ENCODE results near the gene FBXL17.
A peak's percentile ranks its signal among the peaks of the same experiment; 100 is the strongest.

FBXL17 gene

GRCh38 chr5:108361771-108362170 lies 20.1 kb downstream of the FBXL17 start:
- H3K4me3 ChIP-seq (ENCODE audit: control insufficient read depth, low read depth, low read length): no peak overlapping the region
- DNase-seq (ENCODE audit: low read depth): no peak
- no peak for TF ChIP-seq CTCF (IDR thresholded peaks at IDR 0.05; ENCODE audit: control insufficient read depth, insufficient read depth, low read depth, low read length, missing control alignments)

- TF ChIP-seq CTCF (IDR thresholded peaks at IDR 0.05; ENCODE audit: control insufficient read depth, insufficient read depth, low read depth, low read length, missing control alignments): no peak
- H3K4me3 ChIP-seq (ENCODE audit: control insufficient read depth, low read depth, low read length): no peak overlapping the region
- DNase-seq (ENCODE audit: low read depth): no peak
Measured at GRCh38 chr5:108361239-108361638, 20.7 kb downstream of the FBXL17 start.

GRCh38 chr5:108360280-108360679 lies 21.6 kb downstream of the FBXL17 start:
- no peak for DNase-seq (ENCODE audit: low read depth)
- TF ChIP-seq CTCF (IDR thresholded peaks at IDR 0.05; ENCODE audit: control insufficient read depth, insufficient read depth, low read depth, low read length, missing control alignments): no peak
- no peak overlapping the region for H3K4me3 ChIP-seq (ENCODE audit: control insufficient read depth, low read depth, low read length)

GRCh38 chr5:108356286-108356685 lies 25.6 kb downstream of the FBXL17 start:
- no peak for TF ChIP-seq CTCF (IDR thresholded peaks at IDR 0.05; ENCODE audit: control insufficient read depth, insufficient read depth, low read depth, low read length, missing control alignments)
- no peak for DNase-seq (ENCODE audit: low read depth)
- no peak overlapping the region for H3K4me3 ChIP-seq (ENCODE audit: control insufficient read depth, low read depth, low read length)

- no peak for DNase-seq (ENCODE audit: low read depth)
Measured at GRCh38 chr5:108353087-108353486, 28.8 kb downstream of the FBXL17 start.

GRCh38 chr5:108345541-108346171 lies 36.2 kb downstream of the FBXL17 start:
- DNase-seq (ENCODE audit: low read depth): no peak
- peak; percentile 17 for TF ChIP-seq CTCF (IDR thresholded peaks at IDR 0.05; ENCODE audit: control insufficient read depth, insufficient read depth, low read depth, low read length, missing control alignments)

More at GRCh38 chr5:108353087-108353486, 28.8 kb downstream of the FBXL17 start:
- no peak for TF ChIP-seq CTCF (IDR thresholded peaks at IDR 0.05; ENCODE audit: control insufficient read depth, insufficient read depth, low read depth, low read length, missing control alignments)
- H3K4me3 ChIP-seq (ENCODE audit: control insufficient read depth, low read depth, low read length): no peak overlapping the region

More at GRCh38 chr5:108345541-108346171, 36.2 kb downstream of the FBXL17 start:
- no peak overlapping the region for H3K4me3 ChIP-seq (ENCODE audit: control insufficient read depth, low read depth, low read length)

Data from AG09309 (cell line).